ENCODE measurements around the gene SHOC2. TPM values are rescaled to one million over a fixed set of nuclear protein-coding genes. Genes with fewer than 3 reads are reported as not detected.

The SHOC2 gene
- total RNA-seq, 1 donor from 2014 or later: 48.9 TPM

DNA sequence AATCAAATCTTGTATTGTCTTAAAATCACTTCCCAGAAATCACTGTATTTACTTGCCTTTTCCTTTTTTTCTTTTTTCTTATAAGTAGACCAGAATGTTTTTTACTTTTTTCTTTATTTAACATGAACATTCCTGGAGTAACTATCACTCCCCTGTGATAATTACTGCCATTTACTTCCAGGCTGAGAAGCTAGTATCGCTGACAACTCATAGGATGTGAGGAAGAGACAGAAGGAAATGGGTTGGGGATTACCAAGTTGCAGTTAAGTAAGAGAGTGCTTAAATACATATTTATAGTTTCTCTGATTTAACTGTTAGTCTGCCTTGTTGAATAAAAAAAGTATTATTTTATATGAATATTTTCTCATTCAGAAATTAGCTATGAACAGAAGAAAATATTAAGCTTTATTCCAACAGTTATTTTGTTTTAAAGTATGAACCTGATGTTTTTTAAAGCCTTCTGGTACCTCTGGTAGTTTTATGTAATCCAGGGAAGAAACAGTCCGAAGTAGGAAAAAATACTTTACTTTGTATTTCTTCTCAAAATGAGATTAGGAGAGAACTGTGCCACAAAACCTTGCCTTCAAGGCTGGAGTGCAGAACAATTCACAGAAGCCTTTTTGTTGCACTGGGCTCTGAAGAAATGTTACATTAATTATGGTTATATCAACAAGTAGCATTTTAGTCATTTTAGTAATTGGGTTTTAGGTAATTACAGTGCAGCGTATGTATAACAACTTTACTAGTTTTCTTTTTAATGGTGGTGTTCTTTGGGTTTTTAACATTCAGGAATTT is 72.8 kb downstream of the SHOC2 start:
- peaks cover 2% of the 10 kb centered on the region for H3K27me3 Mint-ChIP-seq (ENCODE audit: unreplicated experiment)
- H3K4me3 Mint-ChIP-seq (ENCODE audit: unreplicated experiment): no peak overlapping the region
- TF ChIP-seq, protein P1, sequence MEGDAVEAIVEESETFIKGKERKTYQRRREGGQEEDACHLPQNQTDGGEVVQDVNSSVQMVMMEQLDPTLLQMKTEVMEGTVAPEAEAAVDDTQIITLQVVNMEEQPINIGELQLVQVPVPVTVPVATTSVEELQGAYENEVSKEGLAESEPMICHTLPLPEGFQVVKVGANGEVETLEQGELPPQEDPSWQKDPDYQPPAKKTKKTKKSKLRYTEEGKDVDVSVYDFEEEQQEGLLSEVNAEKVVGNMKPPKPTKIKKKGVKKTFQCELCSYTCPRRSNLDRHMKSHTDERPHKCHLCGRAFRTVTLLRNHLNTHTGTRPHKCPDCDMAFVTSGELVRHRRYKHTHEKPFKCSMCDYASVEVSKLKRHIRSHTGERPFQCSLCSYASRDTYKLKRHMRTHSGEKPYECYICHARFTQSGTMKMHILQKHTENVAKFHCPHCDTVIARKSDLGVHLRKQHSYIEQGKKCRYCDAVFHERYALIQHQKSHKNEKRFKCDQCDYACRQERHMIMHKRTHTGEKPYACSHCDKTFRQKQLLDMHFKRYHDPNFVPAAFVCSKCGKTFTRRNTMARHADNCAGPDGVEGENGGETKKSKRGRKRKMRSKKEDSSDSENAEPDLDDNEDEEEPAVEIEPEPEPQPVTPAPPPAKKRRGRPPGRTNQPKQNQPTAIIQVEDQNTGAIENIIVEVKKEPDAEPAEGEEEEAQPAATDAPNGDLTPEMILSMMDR (IDR thresholded peaks at IDR 0.05; ENCODE audit: unreplicated experiment): no peak
- no peaks in the 10 kb centered on the region for H3K9me3 Mint-ChIP-seq (ENCODE audit: unreplicated experiment)
- DNase-seq (ENCODE audit: low spot score): no peak
- peaks cover 14% of the 10 kb centered on the region for H3K36me3 Mint-ChIP-seq (ENCODE audit: low read depth, unreplicated experiment)
- H3K4me1 Mint-ChIP-seq (ENCODE audit: unreplicated experiment): no peaks in the 10 kb centered on the region
- no peak overlapping the region for H3K27ac Mint-ChIP-seq (ENCODE audit: unreplicated experiment)

DNA sequence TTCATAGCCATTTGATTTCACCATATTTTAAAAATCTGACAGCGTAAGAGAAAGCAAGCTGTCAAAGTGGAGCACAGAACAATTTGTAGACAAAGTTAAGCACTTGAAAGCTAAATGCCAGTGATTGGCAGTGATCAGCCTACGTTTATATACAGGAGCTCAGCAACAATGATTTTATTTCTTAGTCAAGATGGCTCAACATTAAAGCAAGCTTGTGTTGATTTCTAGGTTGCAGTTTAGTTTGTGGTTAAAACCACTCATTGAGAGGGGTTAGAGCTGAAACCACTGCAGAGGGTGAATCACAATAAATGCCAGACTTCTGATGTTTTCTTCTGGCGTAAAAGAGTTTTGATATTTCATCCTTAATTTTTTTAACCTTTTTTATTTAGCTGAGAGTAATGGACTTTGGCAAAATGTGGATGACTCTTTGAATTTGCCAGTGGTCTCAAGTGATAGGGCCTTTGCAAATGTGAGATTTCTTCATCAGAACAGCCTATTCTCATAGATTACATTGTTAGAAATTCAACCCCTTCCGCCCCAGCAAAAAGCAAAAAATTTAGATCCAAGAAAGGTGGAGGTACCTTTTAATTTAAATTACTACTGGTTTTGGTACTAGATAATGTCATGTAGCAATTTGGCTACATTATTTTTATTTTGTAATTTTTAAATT is 73.8 kb downstream of the SHOC2 start:
- no peak for DNase-seq (ENCODE audit: low spot score)
- TF ChIP-seq, protein P1 (IDR thresholded peaks at IDR 0.05; ENCODE audit: unreplicated experiment): no peak
- no peak overlapping the region for H3K27ac Mint-ChIP-seq (ENCODE audit: unreplicated experiment)
- H3K9me3 Mint-ChIP-seq (ENCODE audit: unreplicated experiment): no peaks in the 10 kb centered on the region
- H3K27me3 Mint-ChIP-seq (ENCODE audit: unreplicated experiment): peaks cover 2% of the 10 kb centered on the region
- peaks cover 14% of the 10 kb centered on the region for H3K36me3 Mint-ChIP-seq (ENCODE audit: low read depth, unreplicated experiment)
- no peaks in the 10 kb centered on the region for H3K4me1 Mint-ChIP-seq (ENCODE audit: unreplicated experiment)
- no peak overlapping the region for H3K4me3 Mint-ChIP-seq (ENCODE audit: unreplicated experiment)

DNA sequence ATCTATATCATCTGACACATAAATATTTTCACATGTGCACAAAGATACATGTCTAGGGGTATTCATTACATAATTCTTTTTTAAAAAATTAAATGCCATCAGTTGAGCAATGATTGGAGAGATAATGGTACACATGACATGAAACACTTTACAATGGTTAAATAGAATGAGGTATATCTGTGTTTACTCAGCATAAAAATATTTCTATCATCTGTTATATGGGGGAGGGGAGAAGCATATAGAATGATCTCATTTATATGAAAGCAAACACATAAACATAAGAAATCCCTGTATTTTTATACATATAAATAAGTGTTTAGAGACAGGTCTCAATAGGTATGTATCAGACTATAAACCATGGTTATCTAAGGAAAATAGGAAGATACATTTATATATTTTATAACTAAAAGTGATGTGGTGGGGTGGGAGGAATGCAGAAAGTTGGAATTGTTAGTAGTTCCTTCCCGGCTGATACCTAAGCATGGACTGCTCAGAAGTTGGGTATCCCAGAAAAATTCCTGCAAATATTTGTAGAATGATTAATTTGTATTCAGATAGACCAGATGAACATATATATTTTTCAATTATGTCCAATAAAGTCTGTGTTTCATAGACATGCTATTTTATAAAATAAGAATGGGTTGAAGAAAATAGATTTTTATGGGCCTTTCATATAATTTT is 75.1 kb downstream of the SHOC2 start:
- H3K4me3 Mint-ChIP-seq (ENCODE audit: unreplicated experiment): no peak overlapping the region
- peaks cover 2% of the 10 kb centered on the region for H3K27me3 Mint-ChIP-seq (ENCODE audit: unreplicated experiment)
- H3K4me1 Mint-ChIP-seq (ENCODE audit: unreplicated experiment): no peaks in the 10 kb centered on the region
- H3K27ac Mint-ChIP-seq (ENCODE audit: unreplicated experiment): no peak overlapping the region
- H3K36me3 Mint-ChIP-seq (ENCODE audit: low read depth, unreplicated experiment): peaks cover 11% of the 10 kb centered on the region
- TF ChIP-seq, protein P1 (IDR thresholded peaks at IDR 0.05; ENCODE audit: unreplicated experiment): no peak
- no peak for DNase-seq (ENCODE audit: low spot score)
- H3K9me3 Mint-ChIP-seq (ENCODE audit: unreplicated experiment): no peaks in the 10 kb centered on the region

DNA sequence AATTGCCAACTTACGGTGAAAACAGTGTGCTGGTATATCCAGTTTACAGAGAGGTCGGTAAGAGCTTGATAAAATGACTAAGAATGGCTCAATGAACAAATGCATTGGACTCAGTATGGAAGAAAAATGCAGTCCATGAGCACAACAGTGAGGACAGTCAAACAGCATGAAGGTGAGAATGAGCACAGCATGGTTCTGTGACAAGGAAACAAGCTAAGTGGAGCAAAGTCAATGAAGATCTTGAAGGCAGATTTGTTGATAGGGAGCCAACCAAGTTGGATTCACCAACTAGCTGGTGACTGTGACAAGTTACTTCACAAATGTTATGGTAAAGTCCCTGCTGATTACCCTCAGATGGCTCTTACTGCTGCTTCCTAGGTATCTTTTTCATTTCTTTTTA is 75.9 kb downstream of the SHOC2 start:
- Mint-ChIP-seq H3K27ac (ENCODE audit: unreplicated experiment) (no peak overlapping the region), H3K4me1 (ENCODE audit: unreplicated experiment) (no peaks in the 10 kb centered on the region), H3K36me3 (ENCODE audit: low read depth, unreplicated experiment) (peaks cover 6% of the 10 kb centered on the region), H3K27me3 (ENCODE audit: unreplicated experiment) (no peaks in the 10 kb centered on the region), H3K9me3 (ENCODE audit: unreplicated experiment) (no peaks in the 10 kb centered on the region), H3K4me3 (ENCODE audit: unreplicated experiment) (no peak overlapping the region)
- TF ChIP-seq, protein P1 (IDR thresholded peaks at IDR 0.05; ENCODE audit: unreplicated experiment): no peak
- no peak for DNase-seq (ENCODE audit: low spot score)

Measured in endothelial cell (in vitro differentiated cells).